ENCODE results near the gene KIRREL3. TPM values are rescaled to one million over a fixed set of nuclear protein-coding genes. Genes with fewer than 3 reads are reported as not detected.

The KIRREL3 gene
- total RNA-seq, 1 experiment from 2014 or later = 0.44 TPM

- no peak overlapping the region for H2AFZ ChIP-seq (ENCODE audit: low read length)
These were observed 251.8 kb downstream of the KIRREL3 start for GRCh38 chr11:126748793-126749192.

GRCh38 chr11:126748100-126748791 is 252.3 kb downstream of the KIRREL3 start:
- H3K4me3 ChIP-seq (ENCODE audit: low read length) = no peak overlapping the region
- no peaks in the 10 kb centered on the region for H3K36me3 ChIP-seq (ENCODE audit: low read depth, low read length)
- no peaks in the 10 kb centered on the region for H3K9me2 ChIP-seq (replicated peaks; ENCODE audit: low read length)
- H3K4me1 ChIP-seq (ENCODE audit: insufficient read depth, low read length) = no peaks in the 10 kb centered on the region
- H3K27ac ChIP-seq (ENCODE audit: low read length) = no peak overlapping the region
- TF ChIP-seq EZH2 (IDR thresholded peaks at IDR 0.05; ENCODE audit: low read length, unreplicated experiment) = no peak
- no peak for TF ChIP-seq EZH2phosphoT487 (IDR thresholded peaks at IDR 0.05; ENCODE audit: borderline replicate concordance, low read length)
- TF ChIP-seq CTCF (conservative IDR thresholded peaks at IDR 0.05; ENCODE audit: low read depth, low read length) = no peak
- no peaks in the 10 kb centered on the region for H3K79me2 ChIP-seq (ENCODE audit: low read length)
- intact Hi-C loops (cut with micrococcal nuclease) = no loop called here
- H3K27me3 ChIP-seq (ENCODE audit: low read length) = peaks cover 68% of the 10 kb centered on the region
- BruUV-seq (replicated peaks) = no TSS peak
- H4K20me1 ChIP-seq (ENCODE audit: low read length) = no peaks in the 10 kb centered on the region
- no peak overlapping the region for H3K4me2 ChIP-seq (ENCODE audit: low read length)
- ChIA-PET POLR2A (ENCODE audit: unreplicated experiment) (no interaction called here), CTCF (no interaction called here)
- ATAC-seq (no peak), DNase-seq (no peak)
- H3K9ac ChIP-seq (ENCODE audit: low read length) = no peak overlapping the region
- H3F3A ChIP-seq (ENCODE audit: low read length, unreplicated experiment) = no peaks in the 10 kb centered on the region
- H3K9me3 ChIP-seq (ENCODE audit: low read length) = no peaks in the 10 kb centered on the region
- H2AFZ ChIP-seq (ENCODE audit: low read length) = no peak overlapping the region

More at GRCh38 chr11:126748793-126749192, 251.8 kb downstream of the KIRREL3 start:
- no peak overlapping the region for H3K27ac ChIP-seq (ENCODE audit: low read length)
- H3K9ac ChIP-seq (ENCODE audit: low read length) = no peak overlapping the region
- H4K20me1 ChIP-seq (ENCODE audit: low read length) = no peaks in the 10 kb centered on the region
- CTCF ChIA-PET = no interaction called here
- no peak overlapping the region for H3K4me3 ChIP-seq (ENCODE audit: low read length)
- ATAC-seq = no peak
- H3K4me2 ChIP-seq (ENCODE audit: low read length) = no peak overlapping the region
- TF ChIP-seq EZH2 (IDR thresholded peaks at IDR 0.05; ENCODE audit: low read length, unreplicated experiment) (no peak), CTCF (conservative IDR thresholded peaks at IDR 0.05; ENCODE audit: low read depth, low read length) (no peak), EZH2phosphoT487 (IDR thresholded peaks at IDR 0.05; ENCODE audit: borderline replicate concordance, low read length) (no peak)
- no peaks in the 10 kb centered on the region for H3K9me3 ChIP-seq (ENCODE audit: low read length)
- intact Hi-C loops (cut with micrococcal nuclease) = no loop called here
- H3F3A ChIP-seq (ENCODE audit: low read length, unreplicated experiment) = no peaks in the 10 kb centered on the region
- H3K9me2 ChIP-seq (replicated peaks; ENCODE audit: low read length) = no peaks in the 10 kb centered on the region
- POLR2A ChIA-PET (ENCODE audit: unreplicated experiment) = no interaction called here
- DNase-seq = no peak
- peaks cover 72% of the 10 kb centered on the region for H3K27me3 ChIP-seq (ENCODE audit: low read length)
- no peaks in the 10 kb centered on the region for H3K4me1 ChIP-seq (ENCODE audit: insufficient read depth, low read length)
- no peaks in the 10 kb centered on the region for H3K79me2 ChIP-seq (ENCODE audit: low read length)
- BruUV-seq (replicated peaks) = no TSS peak
- H3K36me3 ChIP-seq (ENCODE audit: low read depth, low read length) = no peaks in the 10 kb centered on the region

- Histone ChIP-seq H3K4me3 (ENCODE audit: low read length) (no peak overlapping the region), H3K4me2 (ENCODE audit: low read length) (no peak overlapping the region), H3K9me2 (replicated peaks; ENCODE audit: low read length) (no peaks in the 10 kb centered on the region), H3K4me1 (ENCODE audit: insufficient read depth, low read length) (no peaks in the 10 kb centered on the region), H3F3A (ENCODE audit: low read length, unreplicated experiment) (no peaks in the 10 kb centered on the region), H3K9ac (ENCODE audit: low read length) (no peak overlapping the region), H2AFZ (ENCODE audit: low read length) (no peak overlapping the region), H3K36me3 (ENCODE audit: low read depth, low read length) (no peaks in the 10 kb centered on the region), H3K27ac (ENCODE audit: low read length) (no peak overlapping the region), H3K9me3 (ENCODE audit: low read length) (no peaks in the 10 kb centered on the region), H4K20me1 (ENCODE audit: low read length) (no peaks in the 10 kb centered on the region), H3K27me3 (ENCODE audit: low read length) (peaks cover 68% of the 10 kb centered on the region), H3K79me2 (ENCODE audit: low read length) (no peaks in the 10 kb centered on the region)
- no TSS peak for BruUV-seq (replicated peaks)
- ATAC-seq (no peak), DNase-seq (no peak)
- no peak for TF ChIP-seq EZH2 (IDR thresholded peaks at IDR 0.05; ENCODE audit: low read length, unreplicated experiment)
- no peak for TF ChIP-seq EZH2phosphoT487 (IDR thresholded peaks at IDR 0.05; ENCODE audit: borderline replicate concordance, low read length)
- no peak for TF ChIP-seq CTCF (conservative IDR thresholded peaks at IDR 0.05; ENCODE audit: low read depth, low read length)
- POLR2A ChIA-PET (ENCODE audit: unreplicated experiment) = no interaction called here
- CTCF ChIA-PET = no interaction called here
- intact Hi-C loops (cut with micrococcal nuclease) = no loop called here
These were observed 253.3 kb downstream of the KIRREL3 start for GRCh38 chr11:126747315-126747714.

Data from PC-3 (cell line).